ENCODE measurements around the gene GALNT15.

The GALNT15 gene

DNA sequence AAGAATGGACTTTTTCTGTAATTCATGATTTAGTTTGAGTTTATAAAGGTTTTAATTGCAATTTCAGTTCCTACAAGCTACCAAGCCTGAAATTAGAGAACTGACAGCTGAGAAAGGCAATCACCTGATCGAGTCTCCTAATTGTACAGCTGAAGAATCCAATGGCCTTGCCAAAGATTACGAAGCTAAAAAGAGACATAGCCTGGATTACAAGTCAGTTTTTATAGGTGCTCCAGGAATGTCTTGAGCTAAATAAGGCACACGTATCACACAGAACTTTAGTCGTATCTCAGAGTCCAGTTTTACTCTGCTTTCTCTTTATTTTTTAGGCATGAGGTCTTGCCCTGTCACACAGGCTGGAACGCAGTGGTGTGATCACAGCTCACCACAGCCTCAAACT is 83.7 kb downstream of the GALNT15 start:
- peak overlapping the region; percentile 86 for H3K27ac ChIP-seq (ENCODE audit: low read length)
- H3K9me3 ChIP-seq (ENCODE audit: insufficient read depth, low read length): no peaks in the 10 kb centered on the region
- H4K20me1 ChIP-seq (ENCODE audit: insufficient read depth, low read length): no peaks in the 10 kb centered on the region
- H3K36me3 ChIP-seq (replicated peaks; ENCODE audit: low read depth, low read length): peaks cover 16% of the 10 kb centered on the region
- no peak overlapping the region for H2AFZ ChIP-seq (ENCODE audit: low read depth, low read length)
- H3K9ac ChIP-seq (ENCODE audit: low read length): no peak overlapping the region
- no peaks in the 10 kb centered on the region for H3K27me3 ChIP-seq (ENCODE audit: low read depth, low read length)
- peaks cover 62% of the 10 kb centered on the region for H3K4me1 ChIP-seq (ENCODE audit: low read length)
- H3K79me2 ChIP-seq (ENCODE audit: low read length): peaks cover 17% of the 10 kb centered on the region
- H3K4me2 ChIP-seq (ENCODE audit: low read length): peak overlapping the region; percentile 46
- H3K4me3 ChIP-seq (ENCODE audit: low read length): no peak overlapping the region; the same call in 1 of the 2 replicates
- no peak for TF ChIP-seq EZH2phosphoT487 (IDR thresholded peaks at IDR 0.05; ENCODE audit: low read depth)
- TF ChIP-seq, protein P1, sequence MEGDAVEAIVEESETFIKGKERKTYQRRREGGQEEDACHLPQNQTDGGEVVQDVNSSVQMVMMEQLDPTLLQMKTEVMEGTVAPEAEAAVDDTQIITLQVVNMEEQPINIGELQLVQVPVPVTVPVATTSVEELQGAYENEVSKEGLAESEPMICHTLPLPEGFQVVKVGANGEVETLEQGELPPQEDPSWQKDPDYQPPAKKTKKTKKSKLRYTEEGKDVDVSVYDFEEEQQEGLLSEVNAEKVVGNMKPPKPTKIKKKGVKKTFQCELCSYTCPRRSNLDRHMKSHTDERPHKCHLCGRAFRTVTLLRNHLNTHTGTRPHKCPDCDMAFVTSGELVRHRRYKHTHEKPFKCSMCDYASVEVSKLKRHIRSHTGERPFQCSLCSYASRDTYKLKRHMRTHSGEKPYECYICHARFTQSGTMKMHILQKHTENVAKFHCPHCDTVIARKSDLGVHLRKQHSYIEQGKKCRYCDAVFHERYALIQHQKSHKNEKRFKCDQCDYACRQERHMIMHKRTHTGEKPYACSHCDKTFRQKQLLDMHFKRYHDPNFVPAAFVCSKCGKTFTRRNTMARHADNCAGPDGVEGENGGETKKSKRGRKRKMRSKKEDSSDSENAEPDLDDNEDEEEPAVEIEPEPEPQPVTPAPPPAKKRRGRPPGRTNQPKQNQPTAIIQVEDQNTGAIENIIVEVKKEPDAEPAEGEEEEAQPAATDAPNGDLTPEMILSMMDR (IDR thresholded peaks at IDR 0.05; ENCODE audit: low read depth, low read length): no peak

DNA sequence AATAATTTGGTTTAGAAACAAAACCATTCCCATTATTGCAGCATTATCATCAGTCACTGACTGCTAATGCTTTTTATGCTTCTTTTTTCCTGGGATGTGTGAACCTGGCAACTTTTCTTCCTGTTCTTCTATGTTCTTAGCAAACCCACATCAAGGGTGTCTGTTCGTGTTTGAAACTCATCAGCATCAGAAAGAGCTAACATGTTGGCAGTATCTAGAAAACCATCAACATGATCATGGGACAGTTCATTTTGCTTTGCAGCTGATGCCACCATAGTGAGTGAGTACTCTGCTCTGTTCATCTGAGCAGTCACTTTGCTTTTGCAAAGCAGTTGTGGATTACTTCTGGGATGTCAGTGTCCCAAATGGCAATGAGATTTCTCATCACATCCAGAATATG is 84.4 kb downstream of the GALNT15 start:
- H3K79me2 ChIP-seq (ENCODE audit: low read length): peaks cover 24% of the 10 kb centered on the region
- peak overlapping the region; percentile 86; the same call in 1 of the 2 replicates for H3K27ac ChIP-seq (ENCODE audit: low read length)
- H3K36me3 ChIP-seq (replicated peaks; ENCODE audit: low read depth, low read length): peaks cover 16% of the 10 kb centered on the region
- TF ChIP-seq, protein P1 (IDR thresholded peaks at IDR 0.05; ENCODE audit: low read depth, low read length): no peak
- TF ChIP-seq EZH2phosphoT487 (IDR thresholded peaks at IDR 0.05; ENCODE audit: low read depth): no peak
- no peaks in the 10 kb centered on the region for H3K9me3 ChIP-seq (ENCODE audit: insufficient read depth, low read length)
- no peaks in the 10 kb centered on the region for H4K20me1 ChIP-seq (ENCODE audit: insufficient read depth, low read length)
- no peak overlapping the region for H3K9ac ChIP-seq (ENCODE audit: low read length)
- H2AFZ ChIP-seq (ENCODE audit: low read depth, low read length): no peak overlapping the region
- peaks cover 59% of the 10 kb centered on the region for H3K4me1 ChIP-seq (ENCODE audit: low read length)
- H3K4me2 ChIP-seq (ENCODE audit: low read length): no peak overlapping the region
- H3K27me3 ChIP-seq (ENCODE audit: low read depth, low read length): no peaks in the 10 kb centered on the region
- no peak overlapping the region for H3K4me3 ChIP-seq (ENCODE audit: low read length)

DNA sequence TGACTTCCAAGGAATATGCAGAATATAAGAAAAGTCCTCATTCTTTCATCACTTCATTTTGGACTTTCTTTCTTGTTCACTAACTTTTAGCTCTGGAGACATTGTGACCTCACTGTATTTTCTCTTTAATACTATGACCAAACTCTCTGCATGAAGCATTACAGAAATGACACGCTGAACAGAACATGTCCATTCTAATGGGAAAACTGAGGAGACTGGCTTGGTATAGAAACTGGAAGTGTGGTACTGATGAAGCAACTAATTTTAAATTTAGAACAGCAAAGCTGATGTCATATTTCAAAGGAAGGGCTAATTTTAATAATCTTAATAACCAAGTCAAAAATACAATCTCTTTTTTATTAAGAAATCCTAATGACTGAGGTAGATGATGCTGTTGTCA is 85.6 kb downstream of the GALNT15 start:
- Histone ChIP-seq H3K4me2 (ENCODE audit: low read length) (no peak overlapping the region), H3K27ac (ENCODE audit: low read length) (no peak overlapping the region), H3K9ac (ENCODE audit: low read length) (no peak overlapping the region), H3K79me2 (ENCODE audit: low read length) (peaks cover 32% of the 10 kb centered on the region), H2AFZ (ENCODE audit: low read depth, low read length) (no peak overlapping the region), H3K4me1 (ENCODE audit: low read length) (peaks cover 47% of the 10 kb centered on the region), H4K20me1 (ENCODE audit: insufficient read depth, low read length) (no peaks in the 10 kb centered on the region), H3K9me3 (ENCODE audit: insufficient read depth, low read length) (no peaks in the 10 kb centered on the region), H3K36me3 (replicated peaks; ENCODE audit: low read depth, low read length) (peaks cover 16% of the 10 kb centered on the region), H3K27me3 (ENCODE audit: low read depth, low read length) (no peaks in the 10 kb centered on the region), H3K4me3 (ENCODE audit: low read length) (no peak overlapping the region)
- no peak for TF ChIP-seq EZH2phosphoT487 (IDR thresholded peaks at IDR 0.05; ENCODE audit: low read depth)
- TF ChIP-seq, protein P1 (IDR thresholded peaks at IDR 0.05; ENCODE audit: low read depth, low read length): no peak

DNA sequence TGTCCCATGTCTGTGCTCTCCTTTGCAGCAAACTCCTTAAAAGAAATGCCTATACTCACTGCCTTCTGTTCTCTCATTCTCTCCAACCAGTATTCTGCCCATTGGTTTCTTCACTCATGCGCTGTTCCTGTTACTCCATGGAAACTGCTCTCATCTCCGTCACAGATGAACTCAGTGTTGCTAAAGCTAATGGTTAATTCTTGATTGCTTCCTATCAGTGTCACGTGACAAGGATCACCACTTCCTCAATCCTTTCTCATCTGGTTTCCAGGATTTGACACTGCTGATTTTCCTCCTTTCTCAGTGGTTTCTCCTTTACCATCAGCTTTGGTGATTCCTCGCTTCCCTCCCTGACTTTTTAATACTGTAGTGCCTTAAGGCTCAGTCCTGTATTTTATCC is 87.7 kb downstream of the GALNT15 start:
- peaks cover 16% of the 10 kb centered on the region for H3K36me3 ChIP-seq (replicated peaks; ENCODE audit: low read depth, low read length)
- no peaks in the 10 kb centered on the region for H4K20me1 ChIP-seq (ENCODE audit: insufficient read depth, low read length)
- peaks cover 54% of the 10 kb centered on the region for H3K79me2 ChIP-seq (ENCODE audit: low read length)
- no peak overlapping the region for H2AFZ ChIP-seq (ENCODE audit: low read depth, low read length)
- H3K27me3 ChIP-seq (ENCODE audit: low read depth, low read length): no peaks in the 10 kb centered on the region
- no peak overlapping the region for H3K27ac ChIP-seq (ENCODE audit: low read length)
- TF ChIP-seq EZH2phosphoT487 (IDR thresholded peaks at IDR 0.05; ENCODE audit: low read depth): no peak
- no peaks in the 10 kb centered on the region for H3K9me3 ChIP-seq (ENCODE audit: insufficient read depth, low read length)
- H3K4me1 ChIP-seq (ENCODE audit: low read length): peaks cover 42% of the 10 kb centered on the region
- no peak overlapping the region for H3K4me2 ChIP-seq (ENCODE audit: low read length)
- no peak overlapping the region for H3K9ac ChIP-seq (ENCODE audit: low read length)
- H3K4me3 ChIP-seq (ENCODE audit: low read length): no peak overlapping the region
